CD8-positive, alpha-beta memory T cell (primary cell): ENCODE measurements around the gene FGF21. TPM values are rescaled to one million over a fixed set of nuclear protein-coding genes. Genes with fewer than 3 reads are reported as not detected.

ENCODE experiments used
- CTCF ChIA-PET: fragments of 350-600 bp; sonication (Branson Sonifier 250); formaldehyde crosslinking; loops from one replicate; lab custom pipeline; 2021; ENCODE audit warnings: antibody characterized with exemption; lab: Charles Lee
- POLR2A ChIA-PET: fragments of 350-600 bp; sonication (Branson Sonifier 250); formaldehyde crosslinking; loops from one replicate; lab custom pipeline; 2021; ENCODE audit warnings: antibody characterized with exemption; lab: Charles Lee
- DNase-seq, 5 donors: peaks; one replicate each; pipeline versions ENCODE4 v3.0.0 to v3.0.0-alpha.2; 2020 to 2022; ENCODE audit warnings: mixed read lengths in 1 of 5
- H3K27ac ChIP-seq: one replicate; pipeline ENCODE4 v1.7.0; 2013; ENCODE audit warnings: low read depth, mild to moderate bottlenecking, low read length, moderate library complexity
- H3K27me3 ChIP-seq: 2 replicates; pipeline ENCODE4 v1.7.0; 2013; ENCODE audit warnings: low read length, mild to moderate bottlenecking; ENCODE audit not compliant: insufficient read depth, poor library complexity, severe bottlenecking
- H3K36me3 ChIP-seq: 2 replicates; pipeline ENCODE4 v1.7.0; 2013; ENCODE audit warnings: mild to moderate bottlenecking, low read length, moderate library complexity; ENCODE audit not compliant: insufficient read depth
- H3K4me1 ChIP-seq: 2 replicates; pipeline ENCODE4 v1.7.0; 2013; ENCODE audit warnings: mild to moderate bottlenecking, low read length, moderate library complexity; ENCODE audit not compliant: insufficient read depth
- H3K4me3 ChIP-seq: 2 replicates; pipeline ENCODE4 v1.7.0; 2013; ENCODE audit warnings: mild to moderate bottlenecking, low read length
- H3K9me3 ChIP-seq: 2 replicates; pipeline ENCODE4 v1.7.0; 2013; ENCODE audit warnings: mild to moderate bottlenecking, low read length
- H3K27ac Mint-ChIP-seq, 8 donors: one replicate each; pipeline ENCODE4 v1.8.0; 2020 to 2021; ENCODE audit warnings: mixed read lengths in 8 of 8, mild to moderate bottlenecking in 6 of 8, inconsistent platforms in 3 of 8, moderate library complexity in 3 of 8
- H3K27me3 Mint-ChIP-seq, 2 donors: one replicate each; pipeline ENCODE4 v1.8.0; 2020 to 2021; ENCODE audit warnings: mixed read lengths in 2 of 2, mild to moderate bottlenecking in 1 of 2, moderate library complexity in 1 of 2
- H3K36me3 Mint-ChIP-seq, 3 donors: one replicate each; pipeline ENCODE4 v1.8.0; 2020 to 2021; ENCODE audit warnings: mixed read lengths in 3 of 3, inconsistent platforms in 1 of 3, mild to moderate bottlenecking in 1 of 3
- H3K4me1 Mint-ChIP-seq, 3 donors: one replicate each; pipeline ENCODE4 v1.8.0; 2020 to 2021; ENCODE audit warnings: mixed read lengths in 3 of 3, inconsistent platforms in 1 of 3, mild to moderate bottlenecking in 1 of 3
- H3K4me3 Mint-ChIP-seq, 7 donors: one replicate each; pipeline ENCODE4 v1.8.0; 2020 to 2021; ENCODE audit warnings: mixed read lengths in 7 of 7, mild to moderate bottlenecking in 6 of 7, moderate library complexity in 4 of 7, inconsistent platforms in 2 of 7
- H3K9me3 Mint-ChIP-seq, 5 donors: one replicate each; pipeline ENCODE4 v1.8.0; 2020 to 2022; ENCODE audit warnings: mixed read lengths in 5 of 5, mild to moderate bottlenecking in 3 of 5, moderate library complexity in 2 of 5, inconsistent platforms in 1 of 5
- polyA plus RNA-seq: library from polyadenylated mRNA; unstranded; fragments of 300-500 nt; fragmentation: Illumina TruSeq; gene quantifications from one replicate; pipeline ENCODE4 v1.2.3, GENCODE V29; 2021
- total RNA-seq, 2 experiments: library from RNA; stranded (reverse); gene quantifications; one replicate each; pipeline ENCODE4 v1.2.3, GENCODE V29; 2021

The FGF21 gene
- total and polyA plus RNA-seq, 3 experiments from 2014 or later = not detected

GRCh38 chr19:48745208-48745995 is 9.9 kb upstream of the FGF21 start:
- Mint-ChIP-seq H3K4me1 (peaks cover 9 to 15% (median 10%) of the 10 kb centered on the region in 3 donors), H3K9me3 (no peaks in the 10 kb centered on the region), H3K4me3 (no peak overlapping the region), H3K27me3 (peaks cover 14 to 31% of the 10 kb centered on the region in 2 donors), H3K27ac (peak overlapping the region in 1 of 8 donors; percentile 46), H3K36me3 (peaks cover 0 to 2% (median 0%) of the 10 kb centered on the region in 3 donors)
- no peak overlapping the region for H3K27ac ChIP-seq
- no peaks in the 10 kb centered on the region for H3K36me3 ChIP-seq
- CTCF ChIA-PET = no interaction called here
- peaks cover 19% of the 10 kb centered on the region for H3K4me1 ChIP-seq
- H3K27me3 ChIP-seq = peaks cover 7% of the 10 kb centered on the region
- no peaks in the 10 kb centered on the region for H3K9me3 ChIP-seq
- peak in 4 of 5 donors; percentile 35 to 60 (median 40) for DNase-seq
- no peak overlapping the region for H3K4me3 ChIP-seq
- POLR2A ChIA-PET = no interaction called here

DNA sequence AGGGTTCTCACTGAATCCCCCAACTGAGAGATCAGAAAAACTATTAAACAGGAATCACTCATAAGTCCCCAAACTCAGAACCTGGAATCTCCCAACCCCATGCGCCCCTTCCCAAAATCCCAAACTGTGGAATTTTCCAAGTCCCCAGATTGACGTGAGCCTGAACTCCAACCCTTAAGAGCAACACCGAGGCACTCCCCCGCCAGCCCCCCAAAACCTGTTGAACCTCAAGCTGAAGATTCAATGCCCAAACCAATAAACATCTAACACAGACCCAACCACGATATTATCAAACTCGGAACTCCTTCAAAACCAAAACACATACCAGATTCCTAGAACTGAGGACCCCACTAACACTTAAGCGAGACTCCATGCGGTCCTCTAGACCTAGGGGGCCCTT is 9.2 kb upstream of the FGF21 start:
- Histone ChIP-seq H3K9me3 (no peaks in the 10 kb centered on the region), H3K27ac (no peak overlapping the region), H3K4me1 (peaks cover 12% of the 10 kb centered on the region), H3K27me3 (peaks cover 7% of the 10 kb centered on the region), H3K36me3 (no peaks in the 10 kb centered on the region), H3K4me3 (no peak overlapping the region)
- Mint-ChIP-seq H3K9me3 (no peaks in the 10 kb centered on the region), H3K27ac (no peak overlapping the region), H3K27me3 (peaks cover 14 to 34% of the 10 kb centered on the region in 2 donors), H3K4me1 (peaks cover 10 to 13% (median 11%) of the 10 kb centered on the region in 3 donors), H3K4me3 (peak overlapping the region in 1 of 7 donors; percentile 4), H3K36me3 (peaks cover 0 to 2% (median 0%) of the 10 kb centered on the region in 3 donors)
- ChIA-PET POLR2A (no interaction called here), CTCF (no interaction called here)
- no peak for DNase-seq

DNA sequence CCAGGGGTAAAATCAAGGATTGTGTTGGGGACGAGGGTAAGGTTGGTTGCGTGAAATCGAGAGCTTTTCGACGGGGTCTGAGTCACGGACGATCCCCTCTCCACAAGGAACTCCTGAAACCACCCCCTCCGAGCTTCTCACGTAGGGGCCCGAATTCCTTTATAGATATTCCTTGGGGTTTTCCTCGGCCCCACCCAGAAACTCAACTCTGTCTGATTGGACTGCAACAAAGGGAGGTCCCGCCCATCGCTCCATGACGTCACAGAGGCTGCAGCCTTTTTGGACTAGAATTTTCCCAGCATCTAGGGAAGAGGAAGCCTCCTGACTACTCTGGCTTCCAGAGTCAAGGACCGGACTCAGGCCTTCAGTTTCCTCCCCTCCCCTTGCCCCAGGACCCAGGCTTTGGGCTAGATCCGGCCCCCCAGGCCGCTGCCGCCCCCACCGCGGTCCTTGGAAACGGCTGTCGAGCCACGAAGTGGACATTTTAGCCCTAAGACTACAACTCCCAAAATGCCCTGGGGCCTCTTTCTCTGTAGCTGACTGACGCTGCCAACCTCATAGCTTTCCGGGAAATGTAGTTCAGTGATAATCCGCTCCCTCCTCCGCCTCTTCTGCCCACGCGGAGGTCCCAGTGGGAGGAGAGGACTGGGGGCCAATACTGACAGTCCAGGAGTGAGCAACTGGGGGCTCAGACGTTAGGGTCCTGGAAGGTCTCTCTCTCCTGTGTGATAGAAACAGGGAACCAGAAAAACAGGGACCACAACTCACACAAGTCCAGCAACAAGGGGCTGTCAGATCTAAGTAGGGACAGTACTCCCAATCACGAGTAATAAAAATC is 8.4 kb upstream of the FGF21 start, which contains the start of gene IZUMO1:
IZUMO1 (minus strand) TSS at position 172 of the 838 bp plus-strand sequence. CDS start 1,050 bp downstream, outside the sequence.
- Mint-ChIP-seq H3K27ac (peak within 1 kb of the TSS in 2 of 8 donors; percentile 23 to 46), H3K36me3 (peaks cover 0 to 2% (median 0%) of the 10 kb centered on the region in 3 donors), H3K9me3 (no peaks in the 10 kb centered on the region), H3K4me3 (peak within 1 kb of the TSS in 2 of 7 donors; percentile 4 to 75), H3K27me3 (peaks cover 17 to 38% of the 10 kb centered on the region in 2 donors), H3K4me1 (peaks cover 10 to 11% (median 11%) of the 10 kb centered on the region in 3 donors)
- Histone ChIP-seq H3K27ac (peak within 1 kb of the TSS; percentile 61), H3K4me3 (peak within 1 kb of the TSS; percentile 21), H3K4me1 (peaks cover 8% of the 10 kb centered on the region), H3K36me3 (no peaks in the 10 kb centered on the region), H3K9me3 (no peaks in the 10 kb centered on the region), H3K27me3 (peaks cover 7% of the 10 kb centered on the region)
- ChIA-PET POLR2A (interaction anchor here (0.5 to 0.6 kb wide), 2 partner anchors 282 to 579 kb away, joined by 3 to 4 read pairs; no protein-coding TSS in a partner anchor), CTCF (interaction anchor here (1.0 kb wide), 1 partner anchor 8 kb away, joined by 3 read pairs; no protein-coding TSS in a partner anchor)
- DNase-seq = peak in 3 of 5 donors; percentile 14 to 48 (median 38)

DNA sequence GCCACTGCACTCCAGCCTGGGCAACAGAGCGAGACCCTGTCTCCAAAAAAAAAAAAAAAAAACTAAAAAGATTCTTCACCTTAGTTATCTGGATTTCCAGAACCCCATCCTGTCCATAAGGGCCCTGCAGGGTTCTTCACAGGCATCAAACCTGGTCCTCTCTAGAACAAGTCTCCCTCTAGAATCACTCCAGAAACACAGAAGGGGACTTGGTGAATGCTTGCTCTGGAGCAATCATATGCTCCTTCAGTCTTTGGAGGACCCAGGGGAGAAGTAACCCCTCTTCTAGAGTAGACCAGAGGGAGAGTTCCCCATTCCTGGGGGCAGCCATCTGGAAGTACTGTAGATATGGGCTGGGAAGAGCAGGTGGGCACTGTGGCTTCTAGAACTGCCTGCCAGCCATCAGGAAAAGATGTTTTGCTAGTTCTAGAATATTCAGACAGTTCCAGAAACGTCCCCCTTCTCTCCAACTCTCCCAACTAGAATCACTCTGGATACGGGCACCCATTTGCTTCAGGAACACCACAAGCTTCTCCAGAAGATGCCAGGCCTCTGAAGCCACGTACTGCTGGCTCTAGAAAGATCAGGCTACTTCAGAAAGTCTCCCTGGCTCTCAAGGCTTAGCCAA is 5.6 kb upstream of the FGF21 start:
- POLR2A ChIA-PET = no interaction called here
- Mint-ChIP-seq H3K4me3 (peak overlapping the region in 1 of 7 donors; percentile 11), H3K27me3 (peaks cover 25 to 53% of the 10 kb centered on the region in 2 donors), H3K36me3 (peaks cover 0 to 2% (median 0%) of the 10 kb centered on the region in 3 donors), H3K27ac (no peak overlapping the region), H3K4me1 (peaks cover 22 to 23% (median 23%) of the 10 kb centered on the region in 3 donors), H3K9me3 (no peaks in the 10 kb centered on the region)
- CTCF ChIA-PET = no interaction called here
- no peaks in the 10 kb centered on the region for H3K36me3 ChIP-seq
- no peak for DNase-seq
- peaks cover 22% of the 10 kb centered on the region for H3K4me1 ChIP-seq
- H3K27me3 ChIP-seq = peaks cover 7% of the 10 kb centered on the region
- H3K27ac ChIP-seq = no peak overlapping the region
- no peaks in the 10 kb centered on the region for H3K9me3 ChIP-seq
- H3K4me3 ChIP-seq = no peak overlapping the region

DNA sequence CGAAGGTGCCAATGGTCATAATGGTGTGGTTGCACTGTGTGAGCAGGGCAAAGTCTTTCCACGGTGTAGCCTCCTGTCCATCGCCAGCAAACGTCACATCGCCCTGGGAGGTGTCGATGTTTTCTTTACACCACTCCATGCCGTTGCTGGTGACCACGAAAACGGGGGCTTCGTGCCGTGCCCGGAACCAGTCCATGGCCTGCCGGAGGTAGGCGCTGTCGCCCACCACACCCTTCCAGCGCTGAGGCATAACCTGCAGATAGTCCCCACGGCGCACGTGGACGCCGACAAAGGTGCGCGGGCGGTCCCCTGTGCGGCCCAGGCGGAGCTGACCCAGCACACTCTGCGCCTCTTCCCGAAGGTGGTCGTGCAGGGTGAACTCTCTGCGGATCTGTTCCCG is 5.0 kb upstream of the FGF21 start:
- Histone ChIP-seq H3K4me1 (peaks cover 22% of the 10 kb centered on the region), H3K4me3 (no peak overlapping the region), H3K27ac (no peak overlapping the region), H3K36me3 (no peaks in the 10 kb centered on the region), H3K9me3 (no peaks in the 10 kb centered on the region), H3K27me3 (peaks cover 7% of the 10 kb centered on the region)
- ChIA-PET POLR2A (no interaction called here), CTCF (interaction anchor here (1.4 kb wide), 1 partner anchor 11 kb away, joined by 5 read pairs; no protein-coding TSS in a partner anchor)
- DNase-seq = no peak
- H3K9me3 Mint-ChIP-seq = no peaks in the 10 kb centered on the region
- H3K4me1 Mint-ChIP-seq = peaks cover 21 to 23% (median 22%) of the 10 kb centered on the region in 3 donors
- H3K36me3 Mint-ChIP-seq = peaks cover 0 to 2% (median 0%) of the 10 kb centered on the region in 3 donors
- H3K4me3 Mint-ChIP-seq = no peak overlapping the region
- H3K27ac Mint-ChIP-seq = no peak overlapping the region
- H3K27me3 Mint-ChIP-seq = peaks cover 26 to 51% of the 10 kb centered on the region in 2 donors

DNA sequence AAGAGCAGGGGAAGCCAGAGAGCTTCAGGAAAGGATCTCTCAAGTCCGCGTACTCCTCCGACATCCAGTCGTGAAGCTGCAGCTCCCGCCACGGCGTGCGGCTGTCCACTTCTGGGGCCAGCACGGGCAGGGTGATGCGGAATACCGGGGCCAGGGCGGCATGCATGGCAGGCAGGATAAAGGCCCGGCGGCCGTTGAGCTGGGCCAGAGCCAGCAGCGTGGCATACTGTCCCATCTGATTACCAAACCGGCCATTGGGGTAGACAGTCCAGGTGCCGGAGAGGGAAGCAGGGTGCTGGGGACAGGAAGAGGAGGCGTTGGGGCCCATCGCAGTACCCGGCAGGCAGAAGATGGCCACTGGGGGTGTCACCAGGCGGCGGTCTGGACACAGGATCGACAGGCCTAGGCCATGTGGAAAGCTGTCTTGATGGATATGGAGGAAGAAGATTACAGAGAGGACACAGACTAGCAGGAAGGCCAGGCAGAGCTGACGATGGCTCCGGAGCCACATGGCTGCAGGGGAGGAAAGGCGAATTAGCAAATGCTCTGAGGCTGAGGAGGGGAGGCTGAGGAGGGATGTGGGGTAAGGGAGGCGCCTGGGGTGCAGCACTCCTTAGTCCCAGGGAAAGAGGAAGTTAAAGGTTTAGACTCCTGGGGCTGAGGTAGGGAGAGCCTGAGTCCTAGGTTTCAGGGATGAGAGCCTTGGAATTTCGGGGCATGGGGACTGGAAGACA is 4.4 kb upstream of the FGF21 start:
- DNase-seq = no peak
- POLR2A ChIA-PET = no interaction called here
- peak overlapping the region in 4 of 7 donors; percentile 28 to 66 (median 46) for H3K4me3 Mint-ChIP-seq

More for the DNA sequence above, 4.4 kb upstream of the FGF21 start:
- peaks cover 18 to 23% (median 22%) of the 10 kb centered on the region in 3 donors for H3K4me1 Mint-ChIP-seq
- H3K4me3 ChIP-seq = no peak overlapping the region
- H3K36me3 ChIP-seq = no peaks in the 10 kb centered on the region
- peaks cover 2% of the 10 kb centered on the region for H3K27me3 ChIP-seq
- no peak overlapping the region for H3K27ac ChIP-seq
- H3K9me3 Mint-ChIP-seq = no peaks in the 10 kb centered on the region
- peaks cover 0 to 2% (median 0%) of the 10 kb centered on the region in 3 donors for H3K36me3 Mint-ChIP-seq
- no peak overlapping the region for H3K27ac Mint-ChIP-seq
- CTCF ChIA-PET = interaction anchor here (1.4 kb wide), 1 partner anchor 12 kb away, joined by 5 read pairs; no protein-coding TSS in a partner anchor
- peaks cover 22% of the 10 kb centered on the region for H3K4me1 ChIP-seq
- peaks cover 30 to 45% of the 10 kb centered on the region in 2 donors for H3K27me3 Mint-ChIP-seq
- no peaks in the 10 kb centered on the region for H3K9me3 ChIP-seq
